NCI-H526 treated with DMSO at 0.1 percent for 48 hours (cell line): Measurements from ENCODE around the gene GMDS.

Experiments used
- DNase-seq: peaks from one replicate; lab custom pipeline; 2025; lab: John Stamatoyannopoulos, UW

Gene GMDS

DNA sequence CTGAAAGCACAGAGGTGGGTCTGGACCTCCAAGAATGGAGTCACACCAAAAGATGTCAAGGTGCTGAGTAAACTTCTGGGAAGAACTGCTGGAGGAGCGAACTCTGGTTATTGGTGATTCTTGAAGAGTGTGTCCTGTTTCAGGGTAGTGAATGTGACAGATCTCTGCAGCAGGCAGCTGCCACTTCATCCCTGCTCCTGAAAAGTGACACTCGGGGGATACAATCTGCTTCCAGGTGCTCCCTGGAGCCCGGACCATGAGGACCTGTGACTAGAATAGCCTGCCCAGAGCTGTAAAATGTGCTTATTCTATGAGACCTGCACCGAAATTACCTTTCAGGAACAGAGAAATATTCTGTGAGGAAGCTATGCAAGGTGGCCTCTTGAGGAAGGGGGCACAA lies 444.6 kb downstream of the GMDS start:
- no peak for DNase-seq

DNA sequence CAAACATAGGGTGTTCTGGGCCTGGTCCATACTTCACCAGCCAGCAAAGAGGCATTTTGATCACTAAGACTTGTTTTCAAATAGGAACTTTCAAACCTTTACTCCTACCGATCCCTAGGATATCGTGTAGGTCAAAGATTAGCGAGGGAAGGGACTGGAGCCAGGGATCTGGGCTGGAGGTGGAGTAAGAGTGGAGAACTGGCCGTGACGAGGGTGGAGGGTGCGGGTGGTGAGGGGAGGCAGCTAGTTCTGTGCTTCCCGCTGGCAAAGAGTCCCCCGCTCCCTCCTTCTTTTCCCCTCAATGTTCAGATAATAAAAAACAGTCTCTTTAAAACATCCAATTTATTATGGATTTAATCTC lies 446.5 kb downstream of the GMDS start:
- DNase-seq: no peak

GRCh38 chr6:1798303-1798964 lies 447.0 kb downstream of the GMDS start:
- DNase-seq: no peak

DNA sequence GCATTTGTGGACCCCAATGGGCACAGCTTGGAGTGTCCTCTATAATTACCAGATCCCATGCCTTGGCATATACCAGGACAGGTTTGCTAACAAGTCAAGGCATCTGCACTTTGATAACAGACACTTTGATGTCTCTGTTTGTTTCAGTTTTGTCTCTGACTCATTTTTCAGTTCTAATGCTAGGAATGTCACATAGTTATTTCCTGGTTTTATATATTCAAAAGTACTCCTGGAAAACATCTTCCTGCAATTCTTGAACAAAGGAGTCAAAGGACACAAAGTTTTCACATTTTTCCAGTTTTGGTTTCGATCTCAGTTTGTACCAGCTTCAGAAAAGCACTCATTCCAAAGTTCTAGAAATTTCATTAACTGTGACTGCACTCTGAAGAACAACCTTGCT lies 447.6 kb downstream of the GMDS start:
- DNase-seq: no peak

GRCh38 chr6:1796706-1797529 lies 448.5 kb downstream of the GMDS start:
- no peak for DNase-seq

DNA sequence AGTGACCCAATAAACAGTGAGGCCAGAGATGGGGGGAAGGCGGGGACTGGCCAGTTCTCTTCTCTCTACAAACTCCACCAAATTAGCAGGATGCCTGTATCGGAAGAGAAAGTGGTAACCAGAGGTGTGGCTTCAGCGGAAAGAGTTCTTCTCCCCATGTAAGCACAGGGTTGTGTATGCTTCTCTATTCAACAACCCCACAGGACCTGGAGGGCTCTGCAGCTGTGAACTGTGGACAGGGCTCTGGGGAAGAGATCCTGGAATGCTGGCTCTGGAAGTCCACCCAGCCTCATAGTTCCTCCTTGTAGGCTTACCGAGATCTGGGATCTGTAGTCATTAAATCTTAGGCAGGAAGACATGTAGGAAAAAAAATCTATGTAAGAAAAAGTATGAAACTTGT lies 449.5 kb downstream of the GMDS start:
- no peak for DNase-seq

GRCh38 chr6:1792989-1793388 lies 452.4 kb downstream of the GMDS start:
- no peak for DNase-seq

DNA sequence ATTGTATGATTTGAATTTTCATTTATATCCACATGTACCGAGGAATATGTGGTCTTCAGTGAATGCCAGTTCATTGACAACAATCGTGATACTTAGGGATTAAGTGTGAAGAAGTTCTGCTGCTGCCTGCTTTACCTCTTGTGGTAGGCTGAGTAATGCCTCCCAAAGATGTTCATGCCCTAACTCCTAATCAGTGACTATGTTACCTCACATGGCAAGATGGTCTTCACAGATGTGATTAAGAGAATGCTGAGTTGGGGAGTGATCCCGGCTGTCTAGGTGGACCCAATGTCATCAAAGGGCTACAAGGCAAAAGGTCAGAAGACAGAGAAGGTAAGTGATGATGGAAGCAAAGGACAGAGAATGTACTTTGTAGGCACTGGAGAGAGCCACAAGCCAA lies 454.7 kb downstream of the GMDS start:
- no peak for DNase-seq

- DNase-seq: no peak
Measured at GRCh38 chr6:1789092-1789491, 456.3 kb downstream of the GMDS start.

DNA sequence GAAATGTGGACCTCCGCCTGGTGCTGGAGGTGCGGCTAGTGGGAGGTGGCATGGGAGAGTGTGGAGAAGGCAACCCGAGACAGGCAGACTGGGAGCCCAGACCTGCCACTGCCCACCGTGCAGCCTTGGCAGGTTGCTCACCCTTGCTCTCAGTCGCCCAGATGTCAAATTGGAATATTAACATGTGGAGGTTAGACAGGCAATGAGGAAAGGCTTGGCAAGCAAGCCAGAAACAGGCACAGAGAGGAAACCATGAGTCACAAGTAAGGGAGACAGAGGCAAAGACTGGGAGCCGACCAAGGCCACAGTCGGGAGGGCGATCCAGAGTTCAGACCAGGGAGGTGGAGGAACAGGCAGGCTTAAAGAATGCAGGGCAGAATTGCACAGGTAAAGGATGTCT lies 457.5 kb downstream of the GMDS start:
- DNase-seq: no peak

DNA sequence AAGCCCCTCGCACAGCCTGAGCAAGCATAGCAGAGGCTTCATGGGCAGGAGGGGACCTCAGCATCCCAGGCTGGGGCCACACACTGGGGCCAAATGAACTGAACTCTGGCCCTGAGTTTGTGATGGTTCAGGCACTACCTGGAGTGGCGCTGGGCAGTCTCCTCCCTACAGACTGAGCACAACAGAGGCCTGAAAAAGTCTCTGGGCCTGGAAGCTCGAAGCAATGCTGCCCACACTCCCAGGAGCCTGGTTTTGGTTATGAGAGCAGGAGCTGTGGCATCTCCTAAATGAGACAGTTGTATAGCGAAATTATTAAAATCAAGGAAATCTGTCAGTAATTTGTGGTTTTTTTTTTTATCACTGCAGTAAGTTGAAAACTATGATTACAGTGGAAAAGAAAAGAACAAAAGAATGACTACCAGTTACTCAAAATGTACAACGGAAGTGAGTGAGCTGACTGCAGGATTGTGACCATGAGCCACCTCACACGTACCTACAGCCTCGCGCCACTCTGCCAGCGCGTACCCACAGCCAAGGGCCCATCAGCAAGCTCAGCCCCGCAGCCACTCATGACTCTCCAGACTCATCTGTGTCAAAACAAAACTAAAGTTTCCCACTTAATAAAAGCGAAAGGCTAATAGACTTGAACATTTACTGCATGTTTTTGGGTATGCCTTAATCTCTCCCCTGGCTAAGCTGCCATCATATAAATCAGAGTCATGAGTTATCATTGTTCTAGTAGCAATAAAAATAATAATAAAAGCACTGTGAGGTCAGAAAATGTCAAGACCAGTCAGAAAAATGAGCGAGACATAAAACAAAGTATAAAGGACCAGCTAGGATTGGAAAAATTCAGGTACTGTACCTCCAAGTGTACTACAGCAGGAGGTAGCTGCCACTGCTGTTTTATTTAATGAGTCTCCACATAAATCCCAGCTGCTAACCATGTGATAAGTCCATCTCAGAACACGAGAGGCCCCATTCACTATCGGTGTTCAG lies 458.7 kb downstream of the GMDS start:
- DNase-seq: no peak

GRCh38 chr6:1784422-1784884 lies 461.0 kb downstream of the GMDS start:
- no peak for DNase-seq

- no peak for DNase-seq
Measured at GRCh38 chr6:1781817-1782184, 463.6 kb downstream of the GMDS start.

DNA sequence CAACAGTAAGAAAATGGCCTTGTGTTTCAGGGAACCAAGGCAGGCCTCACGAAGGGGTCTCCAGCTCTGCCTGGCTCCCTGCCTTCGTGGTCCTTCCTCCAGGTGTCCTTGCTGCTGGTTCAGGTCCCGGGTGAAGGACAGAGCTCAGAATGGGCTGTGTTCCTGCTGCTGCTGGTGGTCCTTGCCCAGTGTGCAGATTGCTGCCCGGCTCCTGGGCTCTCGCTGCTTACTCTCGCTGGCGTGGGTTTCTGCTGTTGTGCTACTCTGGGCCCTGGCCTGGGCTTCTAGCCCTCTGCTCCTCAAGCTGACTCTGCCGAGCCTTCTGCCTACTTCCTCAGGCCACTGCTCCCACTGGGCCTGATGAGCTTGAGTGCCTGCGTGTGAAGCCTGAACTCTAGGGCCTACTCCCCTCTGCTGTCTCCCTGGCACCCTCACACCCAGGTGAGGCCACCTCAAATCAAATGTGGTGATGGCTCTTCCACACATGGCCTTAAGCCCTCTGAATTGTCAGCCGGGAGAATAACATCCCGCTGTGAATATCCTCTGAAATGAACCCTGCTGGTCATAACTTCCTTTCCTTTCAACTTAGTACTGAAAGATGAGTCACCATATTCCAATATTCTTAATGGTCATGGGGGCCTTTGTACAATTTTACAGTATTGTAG lies 464.1 kb downstream of the GMDS start:
- no peak for DNase-seq

- no peak for DNase-seq
Measured at GRCh38 chr6:1780251-1780867, 465.0 kb downstream of the GMDS start.

DNA sequence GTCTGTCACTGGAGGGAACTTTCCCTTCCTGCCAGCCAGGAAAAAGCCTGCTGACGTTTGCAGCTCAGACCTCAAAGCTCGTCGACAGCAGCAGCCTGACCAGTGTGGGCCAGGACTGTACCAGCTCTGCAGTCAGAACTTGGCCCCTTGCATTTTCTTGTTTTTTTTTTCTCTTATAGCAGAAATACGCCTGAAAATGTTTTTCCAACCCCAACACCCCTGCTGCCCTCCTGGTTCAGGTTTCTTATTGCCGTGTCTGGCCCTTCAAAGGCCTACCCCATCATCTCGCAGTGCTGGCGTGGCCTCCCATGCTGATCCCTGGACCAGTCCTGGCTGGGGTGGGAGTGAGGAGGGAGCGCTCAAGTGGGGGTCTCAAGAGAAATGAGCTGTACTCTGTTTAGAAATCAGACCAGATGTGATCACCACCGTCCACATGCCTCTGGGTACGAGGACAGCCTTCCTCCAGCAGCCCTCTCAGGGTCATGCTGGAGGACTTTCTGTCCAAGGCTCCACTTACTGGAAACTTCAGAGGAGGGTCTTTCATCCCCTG lies 466.6 kb downstream of the GMDS start:
- no peak for DNase-seq

GRCh38 chr6:1777921-1778685 lies 467.3 kb downstream of the GMDS start:
- no peak for DNase-seq

DNA sequence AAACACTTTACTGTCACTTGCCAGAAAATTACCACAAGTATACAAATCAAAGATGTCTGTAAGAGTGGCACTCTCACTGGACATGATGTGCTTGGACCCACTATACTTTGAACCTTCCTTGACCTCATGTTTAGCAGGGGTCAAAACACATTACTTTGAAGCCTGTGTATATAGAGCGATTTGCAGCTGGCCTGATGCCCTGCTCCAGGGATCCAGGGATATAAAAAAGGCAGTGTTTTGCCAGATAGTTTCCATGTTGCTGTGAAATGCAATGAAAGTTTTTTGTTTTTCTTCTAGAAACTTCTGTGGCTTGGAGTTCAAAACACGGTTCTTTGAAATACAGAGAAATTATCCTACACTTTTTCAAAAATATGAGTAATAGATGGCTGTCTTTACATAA lies 470.0 kb downstream of the GMDS start:
- no peak for DNase-seq

DNA sequence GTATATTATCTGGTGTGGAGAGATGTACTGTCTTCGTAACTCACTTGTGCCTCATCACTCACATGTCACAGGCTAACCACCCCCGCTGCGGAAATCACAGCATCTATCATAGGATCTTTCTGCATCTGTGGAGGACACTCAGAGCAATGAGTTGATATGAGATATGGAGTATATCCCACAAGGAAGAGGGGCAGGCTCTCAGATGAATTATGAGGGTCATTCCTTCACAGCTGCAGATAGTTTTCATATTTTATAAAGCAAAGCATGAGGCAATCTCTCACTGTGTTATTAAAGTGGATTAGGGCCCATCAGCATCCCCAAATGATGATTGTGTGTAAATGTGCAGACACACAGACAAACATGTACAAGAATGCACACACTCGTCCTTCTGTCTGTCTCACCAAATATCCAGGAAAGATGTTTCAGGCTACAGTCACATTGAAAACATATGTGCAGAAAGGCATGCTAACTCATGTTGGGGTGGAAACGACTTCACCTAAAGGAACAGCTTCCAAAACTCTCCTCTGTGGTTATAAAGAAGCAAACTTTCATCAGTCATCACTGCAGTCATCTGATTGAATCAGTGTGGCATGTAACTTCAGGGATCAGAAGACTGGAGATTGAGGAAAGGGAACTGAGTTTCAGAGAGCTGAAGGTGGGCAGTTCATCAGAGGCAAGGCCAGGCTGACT lies 471.0 kb downstream of the GMDS start:
- no peak for DNase-seq

DNA sequence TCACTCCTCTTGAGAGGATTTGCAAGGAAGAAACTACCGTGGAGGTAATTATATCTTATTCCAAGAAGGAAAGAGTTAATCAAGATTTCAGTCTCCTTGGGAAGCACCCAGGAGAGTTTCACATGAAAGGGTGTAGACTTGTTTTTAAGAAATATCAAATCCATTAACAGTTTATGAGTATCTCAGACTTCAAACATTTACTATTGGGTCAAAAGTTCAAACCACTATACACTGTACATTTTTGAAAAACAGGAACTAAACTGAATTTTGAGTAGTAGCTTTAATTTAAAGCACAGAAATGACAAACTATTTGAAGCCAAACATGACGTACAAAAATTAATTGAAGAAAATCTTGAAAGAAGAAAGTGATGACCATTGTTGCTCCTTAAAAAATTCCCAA lies 471.7 kb downstream of the GMDS start:
- no peak for DNase-seq
